ELF-1 (cell line): ENCODE data around the gene ATP10B.

Experiments used
- DNase-seq: peaks from one replicate; pipeline ENCODE4 v3.0.0-alpha.2; 2016; ENCODE audit warnings: low read depth, low spot score

The ATP10B gene

DNA sequence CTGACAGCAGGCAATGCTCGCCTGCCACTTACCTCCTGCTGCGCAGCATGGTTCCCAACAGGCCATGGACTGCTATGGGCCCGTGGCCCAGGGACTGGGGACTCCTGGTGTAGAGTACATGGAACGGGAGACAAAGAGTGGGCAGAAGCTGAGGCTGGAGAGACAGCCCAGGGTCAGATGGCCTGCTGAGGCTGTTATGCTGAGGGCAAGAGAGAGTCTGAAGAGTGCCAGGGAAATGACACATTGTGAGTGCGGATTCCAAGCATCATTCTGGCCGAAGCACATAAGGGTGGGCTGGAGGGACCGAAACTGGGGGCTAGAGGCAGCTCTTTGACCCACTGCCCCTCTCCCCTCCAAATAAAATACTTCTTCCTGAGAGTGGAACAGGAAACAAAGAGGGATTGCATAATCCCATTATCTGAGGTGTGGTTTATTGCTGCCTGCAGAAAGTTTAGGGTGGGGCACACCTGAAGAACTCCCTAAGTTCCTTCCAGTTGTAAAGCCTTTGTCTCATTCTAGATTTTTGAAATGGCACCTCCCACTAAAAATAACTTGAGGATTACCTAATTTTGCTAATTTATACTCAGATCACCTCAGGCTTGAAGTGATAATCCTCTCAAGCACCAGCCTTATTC, 158.1 kb downstream of the ATP10B start:
- DNase-seq, result no peak

DNA sequence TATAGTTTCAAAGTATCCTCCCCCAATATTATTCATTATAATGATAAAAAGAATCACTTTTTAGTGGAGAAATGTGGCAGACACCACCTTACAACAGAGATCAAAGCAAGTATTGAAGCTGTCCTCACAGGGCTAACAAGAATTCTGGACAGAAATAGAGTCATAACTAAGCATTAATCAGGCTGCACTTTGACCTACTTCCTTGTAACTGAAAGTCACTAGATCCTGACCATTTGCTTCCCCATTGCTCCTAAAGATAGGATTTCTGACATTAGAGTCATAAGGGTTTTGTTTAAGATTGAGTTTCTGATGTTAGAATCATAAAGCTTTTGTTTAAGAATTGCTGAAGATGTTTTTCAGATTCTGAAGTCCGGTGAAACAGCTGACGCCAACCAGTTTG, 159.7 kb downstream of the ATP10B start:
- no peak for DNase-seq

DNA sequence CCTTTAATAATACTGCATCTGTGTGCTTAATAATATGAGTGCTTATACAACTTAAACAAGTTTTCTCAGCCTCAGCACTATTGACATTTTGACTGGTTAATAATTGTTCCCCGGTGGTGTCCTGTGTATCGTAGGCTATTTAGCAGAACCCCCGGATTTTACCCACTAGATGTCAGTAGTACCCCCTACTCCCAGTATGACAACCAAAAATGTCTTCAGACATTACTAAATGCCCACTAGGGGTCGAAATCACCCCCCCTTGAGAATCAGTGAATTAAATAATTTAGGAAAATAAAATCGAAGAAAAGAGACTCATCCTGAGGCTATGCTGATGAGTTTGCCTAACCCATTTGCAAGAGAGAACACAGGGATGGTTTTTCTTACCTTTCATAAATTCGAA, 166.3 kb downstream of the ATP10B start:
- no peak for DNase-seq

DNA sequence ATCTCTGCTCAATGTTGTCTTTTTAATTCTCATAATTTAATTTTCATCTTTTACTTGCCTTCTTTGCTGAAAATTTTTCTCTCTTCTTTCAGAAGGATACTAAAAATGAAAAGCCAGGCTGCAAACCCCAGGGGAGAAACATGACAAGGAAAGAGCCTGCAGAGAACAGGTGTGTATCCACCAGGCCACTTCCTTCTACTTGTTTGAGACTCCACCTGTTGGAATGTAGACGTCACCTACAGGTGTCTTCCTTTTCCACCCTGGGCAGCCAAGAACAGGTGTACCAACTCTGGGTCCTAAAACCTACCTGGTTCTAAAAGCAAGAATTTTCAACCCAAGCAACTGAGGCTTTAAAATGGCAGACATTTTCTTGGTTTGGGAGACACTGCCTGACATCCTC, 166.8 kb downstream of the ATP10B start:
- no peak for DNase-seq

DNA sequence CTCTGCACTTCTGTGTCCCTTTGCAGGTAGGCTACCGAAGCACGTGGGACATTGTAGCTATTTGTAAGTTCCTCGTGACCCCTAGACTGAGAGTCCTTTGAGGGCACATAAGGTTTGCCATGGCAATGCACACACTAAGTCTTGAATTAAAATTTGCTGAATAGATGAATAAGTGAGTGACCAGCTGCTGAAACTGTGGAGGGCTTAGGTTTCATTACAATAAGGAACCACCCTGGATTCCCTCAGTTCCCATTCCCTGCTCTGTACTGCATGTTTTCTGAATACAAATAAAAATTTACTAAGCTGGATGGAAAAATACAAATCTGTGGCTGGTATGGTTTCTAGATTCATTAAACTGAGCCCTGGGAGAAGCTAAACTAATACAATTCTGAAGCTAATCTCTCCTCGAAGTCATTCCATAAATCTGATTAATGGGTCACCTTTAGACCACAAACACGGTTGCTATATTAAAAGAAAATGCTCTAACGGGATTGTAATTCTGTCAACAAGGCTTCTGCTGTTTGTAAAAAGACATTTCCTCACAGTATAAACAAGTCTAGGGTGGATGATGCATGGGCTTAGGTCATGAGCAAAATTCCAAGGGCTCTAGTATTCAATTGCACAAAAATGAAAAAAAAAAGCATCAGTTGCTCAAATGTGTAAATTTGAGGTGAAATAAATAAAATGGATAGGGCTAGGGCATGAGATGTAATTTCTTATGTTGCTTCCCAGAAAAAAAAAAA, 172.3 kb downstream of the ATP10B start:
- no peak for DNase-seq

DNA sequence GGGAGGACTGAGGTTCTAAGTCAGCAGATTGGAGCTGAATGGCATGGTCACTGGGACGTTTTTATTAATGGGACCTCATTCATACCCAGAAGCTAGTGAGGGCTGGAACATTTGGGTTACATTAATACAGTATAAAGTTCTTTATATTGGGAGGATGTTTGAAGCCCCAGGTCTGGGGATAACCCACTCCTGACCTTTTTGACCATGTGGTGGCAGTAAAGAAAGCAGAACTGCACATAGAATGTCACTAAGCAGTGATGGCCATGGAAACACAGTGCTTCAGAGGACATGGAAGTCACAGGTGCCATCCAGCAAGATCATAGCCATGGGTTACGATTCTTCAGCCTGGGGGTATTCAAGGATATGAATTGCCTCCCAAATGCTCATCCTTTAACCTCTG, 176.0 kb downstream of the ATP10B start:
- no peak for DNase-seq

DNA sequence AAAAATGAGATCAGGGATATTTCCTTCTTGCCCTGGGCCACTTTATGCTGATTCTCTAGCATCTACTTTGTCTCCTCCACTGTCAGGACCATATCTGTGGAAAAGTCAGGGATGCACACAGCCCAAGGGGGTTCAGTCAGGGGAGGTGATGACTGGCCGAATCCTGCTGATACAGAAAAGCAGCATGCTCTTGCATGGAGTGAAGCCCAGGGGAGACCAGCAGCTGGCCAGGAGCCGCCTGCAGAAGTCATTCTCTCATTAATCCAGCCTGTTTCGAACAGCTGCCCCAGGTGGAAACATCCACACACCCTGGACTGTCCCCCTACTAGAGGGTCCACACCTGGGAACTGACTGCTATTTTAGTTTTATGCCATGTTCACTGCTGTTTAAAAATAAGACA, 177.1 kb downstream of the ATP10B start:
- DNase-seq, result no peak

DNA sequence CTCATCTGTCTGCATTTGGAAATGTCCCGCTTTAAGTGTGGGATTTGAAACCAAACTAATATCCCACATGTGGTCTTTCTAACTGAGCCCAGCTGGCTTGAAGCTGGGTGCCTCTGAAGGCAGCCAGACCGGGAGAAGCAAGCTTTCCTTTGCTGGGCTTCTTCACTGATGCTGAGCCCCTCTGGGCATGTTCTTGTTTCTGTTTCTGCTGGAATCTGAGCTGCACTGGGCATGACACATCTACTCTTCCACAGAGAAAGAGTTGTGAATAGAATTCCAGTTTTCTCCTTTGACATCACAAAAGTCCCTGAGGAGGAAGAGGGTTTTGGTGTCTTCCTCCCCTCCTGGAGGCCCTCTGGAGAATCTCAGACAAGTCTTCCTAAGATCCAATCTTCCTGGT, 179.5 kb downstream of the ATP10B start:
- DNase-seq, result peak; percentile 70

DNA sequence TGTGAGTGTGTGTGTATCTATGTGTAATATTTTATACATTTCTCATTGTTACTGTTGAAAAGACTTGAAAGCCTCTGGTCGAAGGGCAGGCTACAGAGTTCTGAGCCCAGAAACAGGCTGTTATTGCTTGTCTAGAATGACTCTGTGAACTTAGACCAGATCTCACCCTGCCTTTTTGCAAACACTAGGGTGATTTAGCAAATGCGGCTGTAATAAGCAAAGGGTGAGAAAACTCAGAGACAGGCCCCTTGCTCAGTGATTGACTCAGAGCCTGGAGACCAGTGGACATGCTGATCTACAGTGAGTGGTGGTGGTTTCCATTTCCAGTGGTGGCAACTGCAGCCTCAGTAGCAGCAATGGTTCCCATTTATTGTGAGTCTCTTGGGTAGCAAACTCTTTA, 183.7 kb downstream of the ATP10B start:
- no peak for DNase-seq

DNA sequence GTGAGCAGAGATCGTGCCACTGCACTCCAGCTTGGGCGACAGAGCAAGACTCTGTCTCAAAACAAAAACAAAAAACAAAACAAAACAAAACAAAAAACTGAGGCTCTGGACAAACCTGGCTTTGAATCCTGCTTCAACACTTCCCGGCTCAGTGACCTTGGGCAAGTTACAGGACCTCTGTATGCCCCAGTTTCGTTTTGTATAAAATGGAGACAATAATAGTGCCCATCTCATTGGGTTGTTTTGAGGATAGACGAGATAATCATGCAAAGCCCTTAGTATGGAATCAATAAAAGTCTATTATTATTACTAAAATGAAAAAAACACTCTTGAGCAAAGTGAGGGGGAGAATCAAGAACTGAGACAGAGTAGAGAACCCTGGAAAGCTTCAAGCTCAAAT, 184.9 kb downstream of the ATP10B start:
- no peak for DNase-seq

DNA sequence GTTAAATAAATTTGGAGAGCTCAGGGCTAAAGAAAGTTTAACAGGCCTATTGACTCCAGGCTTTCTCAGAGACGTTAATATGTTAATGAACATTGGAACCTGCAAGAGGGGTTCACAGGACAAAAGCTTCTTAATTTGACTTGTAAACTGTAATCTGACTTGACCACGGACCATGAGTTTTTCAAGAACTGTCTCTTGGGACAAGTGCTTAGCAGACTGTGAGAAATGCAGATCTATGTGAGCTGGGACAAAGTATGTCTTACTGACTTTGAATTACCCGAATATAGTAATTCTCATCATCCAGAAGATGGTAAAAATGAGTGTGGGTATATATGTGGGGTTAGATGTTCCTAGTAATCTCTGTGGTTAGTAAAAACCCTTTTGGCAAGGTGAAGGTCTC, 186.6 kb downstream of the ATP10B start:
- no peak for DNase-seq

DNA sequence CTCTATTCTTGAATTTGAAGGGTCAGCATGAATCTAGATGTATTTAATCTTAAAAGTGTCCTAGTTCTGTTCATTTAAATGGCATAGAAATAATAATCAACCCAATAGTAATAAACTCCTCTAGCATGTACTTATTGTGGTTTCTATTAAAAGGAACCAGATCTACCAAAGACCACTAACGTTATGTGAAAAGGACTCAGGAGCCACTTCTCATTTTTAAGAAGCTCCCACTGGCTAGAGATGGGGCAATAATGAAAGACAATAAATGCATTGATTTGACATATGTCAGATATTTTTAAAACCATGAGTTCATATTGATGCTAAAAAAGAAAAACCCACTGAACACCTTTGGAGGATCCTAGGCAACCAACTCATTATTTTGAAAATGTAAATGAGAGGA, 191.9 kb downstream of the ATP10B start:
- no peak for DNase-seq

DNA sequence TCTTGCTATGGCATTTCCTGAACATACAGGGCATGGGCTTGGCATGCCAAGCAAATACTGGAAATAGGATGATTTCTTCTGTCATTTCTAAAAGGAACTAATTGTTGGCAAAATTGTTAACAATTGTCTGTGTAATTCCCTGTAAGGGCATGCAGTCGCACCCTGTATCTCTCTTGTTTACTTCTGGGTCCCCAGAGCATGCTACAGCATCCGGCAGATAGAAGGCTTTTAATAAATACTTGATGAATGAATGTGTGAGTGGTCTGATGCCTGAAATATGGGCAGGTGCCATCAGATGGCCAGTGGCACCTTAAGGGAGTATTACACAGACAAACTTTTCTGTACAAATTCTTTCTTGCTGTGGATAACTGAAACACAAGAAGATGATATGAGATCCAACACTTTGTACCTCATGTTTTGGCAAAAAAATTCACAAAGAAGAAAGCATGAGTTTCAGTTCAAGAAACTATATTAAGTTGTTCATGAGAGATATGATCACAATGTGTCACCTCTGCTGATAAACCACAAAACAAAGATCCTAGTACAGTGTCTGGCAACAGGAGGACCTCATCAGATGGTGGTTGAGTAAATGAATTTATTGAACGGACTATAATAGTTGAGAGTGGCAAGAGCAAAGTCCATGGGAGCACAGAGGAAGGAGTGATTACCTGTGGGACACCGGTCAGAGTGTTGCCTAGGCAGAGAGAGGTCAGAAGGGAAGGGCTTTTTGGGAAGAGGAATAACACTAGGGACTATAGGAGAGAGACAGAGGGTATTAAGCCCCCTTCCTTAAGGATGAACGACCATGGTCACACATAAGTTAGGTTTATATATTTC, 194.2 kb downstream of the ATP10B start:
- no peak for DNase-seq

DNA sequence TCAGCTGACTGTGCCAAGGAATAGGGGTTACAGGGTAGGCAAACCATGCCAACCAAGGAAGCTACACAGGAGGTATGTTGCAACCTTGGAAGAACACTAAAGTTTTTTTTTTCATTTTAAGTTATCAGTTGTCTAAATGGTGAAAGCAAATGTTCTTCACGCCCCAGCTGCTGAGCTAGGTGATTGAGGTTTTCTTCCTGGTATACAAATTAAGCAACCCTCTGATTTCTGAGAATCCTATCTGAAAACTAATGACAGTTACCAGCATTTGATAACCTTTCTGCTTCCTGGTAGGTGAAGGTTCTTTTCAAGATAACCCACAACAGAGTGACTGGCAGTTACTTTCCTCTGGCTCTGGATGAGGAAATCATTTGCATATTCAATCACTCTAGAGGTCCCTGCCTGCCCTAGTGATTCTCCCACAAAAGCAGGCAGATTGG, 194.9 kb downstream of the ATP10B start:
- no peak for DNase-seq

DNA sequence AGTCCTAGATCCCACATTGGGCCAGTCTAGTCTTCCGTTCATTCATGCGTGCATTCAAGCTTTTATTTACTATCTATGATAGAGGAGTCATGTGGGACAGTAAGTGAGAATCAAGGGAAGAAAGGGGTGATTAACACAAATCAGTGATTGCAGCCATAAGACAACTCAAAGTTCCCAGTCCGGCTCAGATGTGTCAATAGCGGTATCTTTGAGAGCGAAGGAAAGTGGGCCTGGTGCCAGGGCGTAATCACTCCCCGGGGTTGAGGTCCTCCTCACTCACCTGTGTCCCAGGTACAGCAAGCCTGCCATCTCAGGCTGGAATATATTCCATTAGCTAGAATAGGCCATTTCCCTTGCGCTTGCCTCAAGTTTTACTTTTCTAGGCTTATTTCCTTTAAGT, 196.3 kb downstream of the ATP10B start:
- no peak for DNase-seq

DNA sequence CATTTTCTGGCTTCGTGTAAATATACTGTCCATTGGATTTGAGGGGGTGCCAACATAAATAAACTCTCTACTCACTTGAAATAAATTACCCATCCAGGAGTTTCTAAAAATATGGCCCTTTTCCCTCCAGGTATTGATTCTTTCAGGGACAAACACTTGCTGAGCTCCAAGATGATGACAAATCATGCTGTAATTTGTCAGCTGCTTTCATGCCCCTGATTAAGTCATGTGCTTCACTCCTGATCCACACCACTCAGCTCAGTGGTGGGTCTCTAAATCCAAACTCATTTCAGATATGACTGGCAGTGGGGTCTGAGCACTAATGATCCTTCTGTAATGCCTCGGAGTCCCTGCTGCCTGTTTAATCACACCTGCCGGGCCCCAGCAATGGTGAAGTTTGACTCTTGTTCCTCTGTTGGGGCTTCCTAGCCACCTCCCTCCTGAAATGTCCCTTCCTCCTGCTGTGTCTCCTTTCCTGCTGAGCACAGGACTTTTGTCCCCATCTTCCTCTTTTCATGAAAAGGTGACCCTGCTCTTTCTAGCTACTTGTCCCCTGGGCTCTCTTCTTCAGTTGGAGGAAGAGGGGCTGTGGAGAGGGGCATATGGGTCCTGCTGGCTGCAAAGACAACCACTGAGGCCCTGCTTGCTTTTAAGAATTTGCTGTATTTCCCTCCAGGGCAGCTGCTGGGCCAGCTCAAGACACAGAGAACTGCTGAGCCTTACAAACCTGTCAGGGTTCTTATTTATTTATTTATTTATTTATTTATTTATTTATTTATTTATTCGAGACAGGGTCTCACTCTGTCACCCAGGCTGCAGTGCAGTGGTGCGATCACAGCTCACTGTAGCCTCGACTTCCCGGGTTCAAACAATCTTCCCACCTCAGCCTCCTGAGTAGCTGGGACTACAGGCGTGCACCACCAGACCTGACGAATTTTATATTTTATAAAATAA, 200.0 kb downstream of the ATP10B start:
- no peak for DNase-seq

DNA sequence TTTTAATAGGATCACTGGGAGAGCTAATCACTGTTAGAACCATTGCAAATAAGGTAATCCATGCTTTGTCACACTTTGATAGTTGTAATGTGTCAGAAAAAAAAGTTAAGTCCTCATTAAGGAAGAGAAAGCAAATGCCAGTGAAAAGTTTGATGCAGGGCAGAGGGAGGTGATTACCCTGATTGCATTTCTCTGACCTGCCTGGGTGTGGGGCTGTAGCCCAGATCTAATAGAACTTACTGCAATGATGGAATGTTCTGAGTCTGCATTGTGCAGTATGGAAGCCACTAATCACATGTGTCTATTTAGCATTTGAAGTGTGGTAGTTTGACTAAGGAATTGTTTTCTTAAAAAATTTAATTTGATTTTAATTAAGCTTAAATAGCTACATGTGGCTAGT, 202.7 kb downstream of the ATP10B start:
- DNase-seq, result no peak

DNA sequence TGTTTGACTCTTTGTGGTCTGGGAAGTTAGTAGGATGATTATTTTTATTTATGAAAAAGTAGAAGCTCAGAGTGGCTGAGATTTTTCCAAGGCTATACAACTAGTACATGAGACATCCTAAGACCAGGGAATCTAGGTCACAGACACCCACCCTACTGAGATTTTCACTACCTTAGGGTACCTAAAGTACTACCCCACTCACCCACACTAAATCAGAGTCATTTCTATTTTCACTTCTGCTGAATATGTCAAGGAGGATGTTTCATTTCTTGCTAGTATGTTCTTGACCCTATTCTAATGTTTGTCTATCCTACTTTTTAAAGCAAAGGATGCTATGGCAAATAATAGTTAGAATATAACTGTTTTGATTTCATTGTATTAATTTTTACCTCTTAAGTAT, 206.0 kb downstream of the ATP10B start:
- no peak for DNase-seq

DNA sequence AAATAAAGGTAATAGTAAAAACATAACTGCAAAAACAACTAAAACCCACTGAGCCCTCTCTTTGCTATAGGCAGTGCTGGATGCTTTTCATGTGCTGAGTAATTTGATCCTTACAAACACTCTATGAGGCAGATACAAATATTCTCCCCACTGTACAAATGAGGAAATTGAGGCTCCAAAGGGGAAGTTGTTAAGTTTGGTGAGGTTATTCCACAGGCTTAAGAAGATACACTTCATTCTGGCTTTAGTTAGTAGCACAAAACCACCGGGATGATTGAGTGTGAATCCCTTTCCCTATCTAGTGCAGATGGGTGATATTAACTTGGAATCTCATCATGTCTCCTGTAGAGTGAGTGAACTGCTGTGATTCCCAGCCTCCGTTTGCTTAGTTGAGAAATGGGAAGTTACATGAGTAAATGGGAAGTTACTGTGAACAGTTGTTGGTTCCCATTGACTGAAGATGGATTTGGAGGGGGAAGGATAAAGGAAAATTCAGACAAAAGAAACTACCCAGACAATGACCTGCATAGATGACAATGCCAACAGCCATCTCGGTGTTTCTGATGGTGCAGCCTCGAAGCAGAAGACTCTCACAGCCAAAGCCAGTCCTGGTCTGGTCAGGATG, 208.3 kb downstream of the ATP10B start:
- DNase-seq, result no peak

DNA sequence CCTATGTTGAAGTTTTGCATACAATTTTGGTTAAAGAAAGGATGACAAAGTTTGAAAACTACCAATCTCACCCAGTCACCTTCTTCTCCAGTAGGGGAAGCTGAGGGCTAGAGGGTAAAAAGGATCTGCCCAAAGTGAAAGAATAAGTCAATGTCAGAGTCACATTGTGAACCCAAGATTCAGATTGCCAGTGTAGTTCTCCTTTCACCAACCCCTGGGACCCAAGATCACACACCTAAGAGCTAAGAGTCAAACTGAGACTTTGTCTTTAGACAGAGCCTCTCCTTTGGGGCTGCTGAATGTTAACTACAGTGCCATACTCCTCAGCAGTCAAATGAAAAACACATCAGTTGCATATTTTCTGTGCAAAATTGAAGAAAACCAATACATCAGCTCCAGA, 210.6 kb downstream of the ATP10B start:
- no peak for DNase-seq

DNA sequence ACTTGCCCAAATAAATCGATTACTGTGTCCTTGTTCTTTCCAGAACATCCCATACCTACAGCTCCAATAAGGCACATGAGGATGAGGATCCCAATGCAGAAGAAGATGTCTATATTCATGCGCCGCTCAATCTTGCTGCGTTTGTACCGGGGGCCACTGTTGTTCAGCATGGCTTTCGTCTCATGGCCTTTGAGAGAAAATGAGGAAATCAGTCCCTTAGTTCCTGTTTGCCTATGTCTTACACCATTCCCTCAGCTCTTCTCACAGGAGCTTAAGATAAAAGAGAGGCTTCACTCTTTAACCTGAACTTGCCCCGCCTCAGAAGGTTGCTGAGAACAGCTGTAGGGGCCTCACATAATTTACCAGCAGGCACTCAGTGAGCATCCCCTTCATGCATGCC, 211.6 kb downstream of the ATP10B start:
- DNase-seq, result no peak
